ENCODE measurements around the gene ADRA2B.

ADRA2B gene

DNA sequence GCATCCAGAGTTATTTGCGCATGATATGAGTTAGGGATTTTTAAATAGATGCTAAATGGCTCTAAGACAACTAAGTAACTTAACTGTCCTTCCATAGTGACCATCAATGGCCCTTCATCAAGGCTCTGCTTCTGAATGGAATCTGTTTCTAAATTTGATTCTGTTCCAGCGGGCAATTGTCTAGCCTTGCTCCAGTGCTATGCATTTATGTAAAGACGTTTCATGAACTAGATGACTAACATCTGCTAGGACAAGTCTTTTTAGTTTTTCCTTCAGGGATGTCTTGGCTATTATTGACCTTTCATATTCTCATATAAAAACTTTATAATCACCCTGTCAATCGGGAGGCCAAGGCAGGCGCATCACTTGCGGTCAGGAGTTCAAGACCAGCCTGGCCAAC lies 12.1 kb upstream of the ADRA2B start:
- H3K36me3 Mint-ChIP-seq (ENCODE audit: low read depth), result no peaks in the 10 kb centered on the region
- no peak overlapping the region for H3K27ac Mint-ChIP-seq
- H3K4me1 Mint-ChIP-seq, result peaks cover 5% of the 10 kb centered on the region
- no peaks in the 10 kb centered on the region for H3K9me3 Mint-ChIP-seq
- TF ChIP-seq, protein P1, sequence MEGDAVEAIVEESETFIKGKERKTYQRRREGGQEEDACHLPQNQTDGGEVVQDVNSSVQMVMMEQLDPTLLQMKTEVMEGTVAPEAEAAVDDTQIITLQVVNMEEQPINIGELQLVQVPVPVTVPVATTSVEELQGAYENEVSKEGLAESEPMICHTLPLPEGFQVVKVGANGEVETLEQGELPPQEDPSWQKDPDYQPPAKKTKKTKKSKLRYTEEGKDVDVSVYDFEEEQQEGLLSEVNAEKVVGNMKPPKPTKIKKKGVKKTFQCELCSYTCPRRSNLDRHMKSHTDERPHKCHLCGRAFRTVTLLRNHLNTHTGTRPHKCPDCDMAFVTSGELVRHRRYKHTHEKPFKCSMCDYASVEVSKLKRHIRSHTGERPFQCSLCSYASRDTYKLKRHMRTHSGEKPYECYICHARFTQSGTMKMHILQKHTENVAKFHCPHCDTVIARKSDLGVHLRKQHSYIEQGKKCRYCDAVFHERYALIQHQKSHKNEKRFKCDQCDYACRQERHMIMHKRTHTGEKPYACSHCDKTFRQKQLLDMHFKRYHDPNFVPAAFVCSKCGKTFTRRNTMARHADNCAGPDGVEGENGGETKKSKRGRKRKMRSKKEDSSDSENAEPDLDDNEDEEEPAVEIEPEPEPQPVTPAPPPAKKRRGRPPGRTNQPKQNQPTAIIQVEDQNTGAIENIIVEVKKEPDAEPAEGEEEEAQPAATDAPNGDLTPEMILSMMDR (IDR thresholded peaks at IDR 0.05; ENCODE audit: unreplicated experiment in 3 of 3), result no peak
- H3K4me3 Mint-ChIP-seq, result no peak overlapping the region
- peaks cover 33% of the 10 kb centered on the region for H3K27me3 Mint-ChIP-seq (ENCODE audit: low read depth)

DNA sequence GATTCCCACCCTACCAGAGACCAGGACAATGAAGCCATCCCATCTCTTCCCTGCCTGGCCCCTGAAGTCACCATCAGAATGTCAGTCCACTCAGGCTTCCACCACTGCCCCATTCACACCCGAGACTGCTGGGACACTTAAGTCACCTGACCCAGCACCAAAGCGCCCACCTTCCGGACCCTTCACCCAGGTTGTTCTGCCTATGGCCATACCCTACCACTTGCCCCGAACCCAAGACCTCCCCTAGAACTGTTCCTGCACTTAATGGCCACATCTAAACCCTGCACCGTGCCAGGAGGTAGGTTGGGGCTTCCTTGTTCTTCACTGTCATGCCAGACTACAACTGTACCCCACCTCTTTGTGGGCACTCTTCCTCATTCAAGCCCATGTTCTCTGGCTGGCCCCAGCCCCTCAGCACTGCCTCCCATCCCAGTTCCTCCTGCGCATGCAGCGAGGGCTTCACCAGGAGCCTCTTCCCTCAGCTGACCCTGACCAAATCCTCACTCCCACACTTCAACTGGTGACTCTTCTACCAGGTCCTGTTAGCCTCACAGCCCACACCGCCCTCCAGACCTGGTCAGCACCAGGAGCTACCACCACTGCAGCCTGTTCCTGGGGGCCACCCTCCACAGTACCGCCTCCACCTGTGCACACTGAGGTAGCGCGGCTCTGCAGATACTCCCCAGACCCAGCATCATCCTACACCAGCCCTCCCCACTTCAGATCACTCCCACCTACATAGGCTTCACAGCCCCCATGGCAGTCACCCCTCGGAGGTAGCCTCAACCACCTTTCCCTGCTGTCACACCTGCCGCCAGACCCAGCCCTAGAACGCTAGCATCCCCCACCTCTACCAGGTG lies 8.3 kb upstream of the ADRA2B start:
- no peaks in the 10 kb centered on the region for H3K9me3 Mint-ChIP-seq
- TF ChIP-seq, protein P1 (IDR thresholded peaks at IDR 0.05; ENCODE audit: unreplicated experiment in 3 of 3), result no peak

DNA sequence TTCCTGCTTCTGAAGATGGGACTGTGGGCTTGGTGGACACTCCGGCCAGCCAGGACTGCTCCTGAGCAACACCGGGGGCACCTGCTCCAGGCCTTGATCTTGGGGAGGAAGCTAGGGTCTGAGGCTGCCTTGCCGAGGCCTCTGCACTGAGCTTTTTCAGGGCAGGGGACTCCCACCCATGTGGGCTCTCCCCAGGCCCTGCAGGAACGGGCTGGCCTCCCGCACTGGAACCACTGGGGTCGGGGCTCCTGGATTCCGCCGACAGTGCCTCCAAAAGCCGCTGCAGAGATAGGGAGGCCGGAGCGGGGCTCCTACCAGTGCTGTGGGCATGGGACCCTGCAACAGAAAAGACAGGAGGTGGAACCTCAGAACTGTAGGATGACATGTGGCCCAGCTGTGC lies 7.6 kb upstream of the ADRA2B start:
- H3K4me3 Mint-ChIP-seq, result no peak overlapping the region
- TF ChIP-seq, protein P1 (IDR thresholded peaks at IDR 0.05; ENCODE audit: unreplicated experiment in 3 of 3), result no peak

More for the DNA sequence above, 8.3 kb upstream of the ADRA2B start:
- Mint-ChIP-seq H3K36me3 (ENCODE audit: low read depth) (no peaks in the 10 kb centered on the region), H3K4me1 (peaks cover 11% of the 10 kb centered on the region), H3K4me3 (no peak overlapping the region), H3K27ac (no peak overlapping the region), H3K27me3 (ENCODE audit: low read depth) (peaks cover 37% of the 10 kb centered on the region)

DNA sequence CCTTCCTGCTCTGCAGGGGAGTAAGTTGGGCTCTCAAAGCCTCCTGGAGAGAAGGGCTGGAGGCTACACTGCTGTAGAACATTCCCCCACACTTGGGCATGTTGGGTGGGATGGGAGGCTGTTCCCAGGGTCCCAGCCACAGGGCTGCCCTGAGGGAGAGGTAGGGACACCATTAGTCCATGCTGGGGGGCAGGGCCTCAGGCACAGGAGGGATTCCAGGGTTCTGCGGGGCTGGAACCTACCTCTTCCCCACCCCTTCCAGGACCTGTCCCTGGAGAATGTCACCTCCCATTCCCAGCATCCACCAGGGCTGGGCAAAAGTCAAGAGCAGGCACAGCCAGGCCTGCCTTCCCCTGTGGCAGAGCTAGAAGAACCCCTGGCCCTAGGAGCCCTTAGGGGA lies 6.9 kb upstream of the ADRA2B start:
- Mint-ChIP-seq H3K9me3 (no peaks in the 10 kb centered on the region), H3K4me3 (no peak overlapping the region), H3K36me3 (ENCODE audit: low read depth) (no peaks in the 10 kb centered on the region), H3K4me1 (peaks cover 19% of the 10 kb centered on the region), H3K27ac (no peak overlapping the region), H3K27me3 (ENCODE audit: low read depth) (peaks cover 42% of the 10 kb centered on the region)
- TF ChIP-seq, protein P1 (IDR thresholded peaks at IDR 0.05; ENCODE audit: unreplicated experiment in 3 of 3), result no peak

More for the DNA sequence above, 7.6 kb upstream of the ADRA2B start:
- Mint-ChIP-seq H3K36me3 (ENCODE audit: low read depth) (no peaks in the 10 kb centered on the region), H3K4me1 (peaks cover 16% of the 10 kb centered on the region), H3K9me3 (no peaks in the 10 kb centered on the region), H3K27me3 (ENCODE audit: low read depth) (peaks cover 38% of the 10 kb centered on the region), H3K27ac (no peak overlapping the region)

DNA sequence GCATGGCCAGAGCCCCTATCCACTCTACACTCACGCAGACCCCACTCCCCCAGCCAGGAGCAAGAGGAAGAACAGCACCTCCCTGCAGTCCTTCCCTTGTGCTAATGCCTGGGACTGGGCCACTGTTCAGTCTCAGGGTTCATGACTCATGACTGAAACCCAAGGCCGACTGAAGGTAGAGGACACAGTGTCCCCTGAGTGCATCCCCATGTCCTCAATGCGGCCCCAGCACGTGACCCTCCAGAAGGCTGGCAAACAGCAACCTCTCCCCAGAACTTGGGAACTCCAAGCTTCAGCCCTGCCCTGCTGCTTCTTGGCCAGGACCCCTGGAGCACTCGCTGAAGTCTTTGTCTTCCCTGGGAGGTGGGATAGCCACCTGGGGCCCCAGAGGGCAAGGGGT lies 6.0 kb upstream of the ADRA2B start:
- H3K27me3 Mint-ChIP-seq (ENCODE audit: low read depth), result peaks cover 49% of the 10 kb centered on the region
- no peak overlapping the region for H3K4me3 Mint-ChIP-seq
- no peaks in the 10 kb centered on the region for H3K36me3 Mint-ChIP-seq (ENCODE audit: low read depth)
- H3K4me1 Mint-ChIP-seq, result peaks cover 19% of the 10 kb centered on the region
- H3K27ac Mint-ChIP-seq, result no peak overlapping the region
- H3K9me3 Mint-ChIP-seq, result no peaks in the 10 kb centered on the region
- TF ChIP-seq, protein P1 (IDR thresholded peaks at IDR 0.05; ENCODE audit: unreplicated experiment in 3 of 3), result no peak

DNA sequence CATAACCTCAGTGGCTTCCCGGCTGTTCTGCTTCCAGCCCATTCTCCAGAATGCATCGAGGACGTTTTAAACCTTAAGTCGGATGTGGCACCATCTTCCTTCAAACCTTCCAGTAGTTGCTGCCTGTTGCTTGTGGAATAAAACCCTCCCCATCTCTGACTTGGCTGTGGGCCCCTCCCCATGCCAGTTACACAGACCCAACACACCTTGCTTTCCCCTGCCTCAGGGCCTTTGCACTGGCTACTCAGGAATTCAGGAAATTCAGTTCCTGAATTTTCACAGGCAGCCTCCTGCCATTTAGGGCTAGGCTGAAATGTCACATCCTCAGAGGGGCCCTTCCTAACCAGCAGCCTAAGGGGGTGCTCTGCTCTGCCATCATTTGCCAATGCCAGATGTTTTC lies 5.0 kb upstream of the ADRA2B start:
- Mint-ChIP-seq H3K9me3 (no peaks in the 10 kb centered on the region), H3K27ac (no peak overlapping the region), H3K27me3 (ENCODE audit: low read depth) (peaks cover 47% of the 10 kb centered on the region), H3K4me3 (no peak overlapping the region), H3K36me3 (ENCODE audit: low read depth) (no peaks in the 10 kb centered on the region), H3K4me1 (peaks cover 19% of the 10 kb centered on the region)
- TF ChIP-seq, protein P1 (IDR thresholded peaks at IDR 0.05; ENCODE audit: unreplicated experiment in 3 of 3), result no peak

Data from nephron (organoid).